Transverse colon (tissue), 4 donors: ENCODE measurements around the gene BICDL1.

Experiments used
- EP300 ChIP-seq: sonication (generic); formaldehyde crosslinking; IDR thresholded peaks from one replicate; pipeline ENCODE4 v1.6.1; 2017; ENCODE audit warnings: antibody characterized with exemption, low read depth
- POLR2A ChIP-seq: fragments of 450-650 bp; IDR thresholded peaks from one replicate; pipeline ENCODE4 v1.6.1; 2016; ENCODE audit warnings: antibody characterized with exemption, mild to moderate bottlenecking, moderate library complexity
- POLR2AphosphoS5 ChIP-seq, 3 donors: sonication (generic); formaldehyde crosslinking; IDR thresholded peaks; one replicate each; pipeline ENCODE4 v1.6.1; 2016; ENCODE audit warnings: antibody characterized with exemption in 3 of 3
- TF ChIP-seq, protein P1 (sequence below), 5 experiments: fragments of 200-600 bp in 3 of 5; fragments of 450-650 bp in 2 of 5; sonication (generic) in 3 of 5; IDR thresholded peaks; 1 replicate in 2 of 5; 2 replicates in 3 of 5; pipeline ENCODE4 v1.5.1; 2016 to 2017; ENCODE audit warnings: antibody characterized with exemption in 5 of 5, inconsistent platforms in 3 of 5, mild to moderate bottlenecking in 2 of 5, moderate library complexity in 1 of 5

DNA sequence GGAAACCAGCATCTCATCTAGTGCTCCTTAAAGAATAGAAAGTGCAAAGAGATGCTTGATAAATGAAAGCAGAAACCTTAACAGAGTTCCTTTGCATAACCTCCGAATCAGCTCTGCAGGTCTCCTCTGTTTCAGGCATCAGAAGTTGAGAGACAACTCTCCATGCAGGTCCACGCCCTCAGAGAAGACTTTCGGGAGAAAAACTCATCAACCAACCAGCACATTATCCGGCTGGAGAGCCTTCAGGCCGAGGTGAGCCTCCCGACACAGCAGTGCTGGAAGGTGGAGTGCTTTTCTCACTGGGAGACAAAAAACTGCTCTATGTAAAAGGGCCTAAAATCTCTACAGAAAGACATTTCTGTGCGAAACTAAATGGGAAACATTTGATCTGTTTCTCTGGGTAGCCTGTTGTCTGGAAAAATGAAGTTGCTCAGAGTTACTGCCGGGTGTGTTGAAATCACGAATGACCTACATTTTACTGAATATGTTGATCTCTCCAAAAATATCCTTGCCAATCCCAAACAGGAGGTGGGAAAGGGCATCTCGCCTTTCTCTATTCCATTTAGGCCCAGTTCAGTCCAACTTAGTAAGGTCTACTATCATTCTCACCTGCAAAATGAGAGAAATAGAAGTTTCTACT lies 72.7 kb downstream of the BICDL1 start:
- TF ChIP-seq, protein P1, sequence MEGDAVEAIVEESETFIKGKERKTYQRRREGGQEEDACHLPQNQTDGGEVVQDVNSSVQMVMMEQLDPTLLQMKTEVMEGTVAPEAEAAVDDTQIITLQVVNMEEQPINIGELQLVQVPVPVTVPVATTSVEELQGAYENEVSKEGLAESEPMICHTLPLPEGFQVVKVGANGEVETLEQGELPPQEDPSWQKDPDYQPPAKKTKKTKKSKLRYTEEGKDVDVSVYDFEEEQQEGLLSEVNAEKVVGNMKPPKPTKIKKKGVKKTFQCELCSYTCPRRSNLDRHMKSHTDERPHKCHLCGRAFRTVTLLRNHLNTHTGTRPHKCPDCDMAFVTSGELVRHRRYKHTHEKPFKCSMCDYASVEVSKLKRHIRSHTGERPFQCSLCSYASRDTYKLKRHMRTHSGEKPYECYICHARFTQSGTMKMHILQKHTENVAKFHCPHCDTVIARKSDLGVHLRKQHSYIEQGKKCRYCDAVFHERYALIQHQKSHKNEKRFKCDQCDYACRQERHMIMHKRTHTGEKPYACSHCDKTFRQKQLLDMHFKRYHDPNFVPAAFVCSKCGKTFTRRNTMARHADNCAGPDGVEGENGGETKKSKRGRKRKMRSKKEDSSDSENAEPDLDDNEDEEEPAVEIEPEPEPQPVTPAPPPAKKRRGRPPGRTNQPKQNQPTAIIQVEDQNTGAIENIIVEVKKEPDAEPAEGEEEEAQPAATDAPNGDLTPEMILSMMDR (IDR thresholded peaks at IDR 0.05): no peak
- no peak for TF ChIP-seq EP300
- TF ChIP-seq POLR2A: no peak
- no peak for TF ChIP-seq POLR2AphosphoS5 (IDR thresholded peaks at IDR 0.05)
